Measurements from ENCODE around the gene STRIP1. TPM values are rescaled to one million over a fixed set of nuclear protein-coding genes. Genes with fewer than 3 reads are reported as not detected.

STRIP1 gene
- total and polyA plus RNA-seq, 10 of the 15 experiments (the other 5 are each of a cell fraction or from before 2014, with no cell fraction given): 6.3 to 26.6 (median 18.0) TPM

DNA sequence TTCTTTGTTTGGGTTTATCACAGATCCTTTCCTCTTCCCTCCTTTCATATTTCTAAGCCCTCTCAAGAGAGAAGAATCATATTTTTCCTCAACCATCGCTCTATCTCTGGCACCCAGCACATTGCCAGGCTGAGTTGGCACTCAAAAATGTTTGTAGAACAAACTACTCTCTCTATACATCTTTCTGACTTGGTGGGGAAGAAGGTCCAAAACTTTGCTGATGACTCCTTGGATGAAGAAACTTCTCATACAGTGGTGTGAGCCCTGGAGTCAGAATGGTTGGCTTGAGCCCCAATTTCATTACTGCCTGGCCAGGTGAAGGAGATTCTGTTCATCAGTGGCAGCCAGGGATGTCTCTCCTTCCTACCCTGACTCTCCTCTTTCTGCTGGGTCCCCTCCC is 24.2 kb downstream of the STRIP1 start:
- TF ChIP-seq GATAD2B (conservative IDR thresholded peaks at IDR 0.05; ENCODE audit: low read depth): no peak
- TF ChIP-seq NFXL1 (IDR thresholded peaks at IDR 0.05; ENCODE audit: borderline replicate concordance): no peak
- TF ChIP-seq ZNF592 (IDR thresholded peaks at IDR 0.05): no peak
- TF ChIP-seq RAD51 (IDR thresholded peaks at IDR 0.05): no peak
- no peak for TF ChIP-seq ASH2L (IDR thresholded peaks at IDR 0.05; ENCODE audit: borderline replicate concordance, low read depth)
- TF ChIP-seq TCF12 (IDR thresholded peaks at IDR 0.05; ENCODE audit: low read depth, low read length): no peak
- TF ChIP-seq MLLT1 (IDR thresholded peaks at IDR 0.05): no peak
- TF ChIP-seq, protein P1, sequence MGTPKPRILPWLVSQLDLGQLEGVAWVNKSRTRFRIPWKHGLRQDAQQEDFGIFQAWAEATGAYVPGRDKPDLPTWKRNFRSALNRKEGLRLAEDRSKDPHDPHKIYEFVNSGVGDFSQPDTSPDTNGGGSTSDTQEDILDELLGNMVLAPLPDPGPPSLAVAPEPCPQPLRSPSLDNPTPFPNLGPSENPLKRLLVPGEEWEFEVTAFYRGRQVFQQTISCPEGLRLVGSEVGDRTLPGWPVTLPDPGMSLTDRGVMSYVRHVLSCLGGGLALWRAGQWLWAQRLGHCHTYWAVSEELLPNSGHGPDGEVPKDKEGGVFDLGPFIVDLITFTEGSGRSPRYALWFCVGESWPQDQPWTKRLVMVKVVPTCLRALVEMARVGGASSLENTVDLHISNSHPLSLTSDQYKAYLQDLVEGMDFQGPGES (IDR thresholded peaks at IDR 0.05): no peak
- TF ChIP-seq SMARCA5 (IDR thresholded peaks at IDR 0.05): no peak
- no peak for TF ChIP-seq EED (IDR thresholded peaks at IDR 0.05; ENCODE audit: low read depth)
- TF ChIP-seq JUND (IDR thresholded peaks at IDR 0.05; ENCODE audit: low read depth, low read length): no peak
- TF ChIP-seq ZNF274 (IDR thresholded peaks at IDR 0.05; ENCODE audit: insufficient read depth, insufficient read length): no peak
- Histone ChIP-seq H3K4me3 (no peak overlapping the region), H3K4me2 (ENCODE audit: control insufficient read depth, insufficient read depth) (no peak overlapping the region), H3K9ac (ENCODE audit: control insufficient read depth, insufficient read depth, low read length) (no peak overlapping the region), H3K27ac (ENCODE audit: control insufficient read depth, insufficient read depth) (no peak overlapping the region), H3K36me3 (ENCODE audit: control insufficient read depth in 2 of 2, insufficient read depth in 2 of 2, low read length in 1 of 2) (peaks cover 5 to 23% of the 10 kb centered on the region in 2 experiments), H3K4me1 (ENCODE audit: control insufficient read depth, insufficient read depth, low read length) (no peaks in the 10 kb centered on the region), H3K9me3 (replicated peaks; ENCODE audit: control insufficient read depth, insufficient read depth, low read length) (no peaks in the 10 kb centered on the region), H2AFZ (ENCODE audit: control insufficient read depth, low read depth, low read length) (no peak overlapping the region), H3K27me3 (replicated peaks in 1 of 2; ENCODE audit: control insufficient read depth in 2 of 2, insufficient read depth in 2 of 2, low read length in 1 of 2) (no peaks in the 10 kb centered on the region), H3K79me2 (ENCODE audit: control insufficient read depth, insufficient read depth, low read length) (no peaks in the 10 kb centered on the region), H4K20me1 (ENCODE audit: control insufficient read depth, insufficient read depth) (0 out of 2 replicates have a peak, but pooled peaks cover under 1% of the 10 kb centered on the region)
- ChIA-PET POLR2A (interaction anchor here (1.2 kb wide), 1 partner anchor 15 kb away, joined by 3 read pairs; no protein-coding TSS in a partner anchor), SMC1A (ENCODE audit: uncharacterized antibody, unreplicated experiment) (no interaction called here), RAD21 (ENCODE audit: unreplicated experiment) (interaction anchor here (1.1 kb wide), 1 partner anchor 29 kb away, joined by 3 read pairs; no protein-coding TSS in a partner anchor), CTCF (interaction anchor here (1.5 to 6.9 kb wide), 4 partner anchors 8 to 73 kb away, joined by 3 to 57 read pairs (median 28); no protein-coding TSS in a partner anchor)
- BruUV-seq (replicated peaks): no TSS peak
- no peak for ATAC-seq
- intact Hi-C loops (cut with micrococcal nuclease; ENCODE audit: unreplicated experiment): no loop called here
- DNase-seq (ENCODE audit: low read depth, low spot score): no peak
- in situ Hi-C loops (cut with MboI): no loop called here
- FAIRE-seq: no peak
- whole genome bisulfite sequencing (ENCODE audit: insufficient coverage, insufficient replicate concordance, low lambda C conversion rate, missing lambda C conversion rate): 94% methylated on average over 1 of the region's 1 CpG
